Head of caudate nucleus (tissue), 42 donors: ENCODE data around the gene PRAMEF5.
"Not testable (repeated sequence)": the region's sequence is repeated elsewhere in the genome, so short reads cannot be mapped to it uniquely, and the experiment has no call there.

Experiments
- DNase-seq, 42 donors: peaks; one replicate each; pipeline versions ENCODE4 v3.0.0 to v3.0.0-alpha.2; 2020 to 2021; ENCODE audit warnings: mixed read lengths in 7 of 42
- intact Hi-C: fragments of 100-400 bp; cut with DNase I; formaldehyde crosslinking; loops from one replicate; pipeline ENCODE4 v1.15.0; 2022

PRAMEF5 gene

GRCh38 chr1:13253898-13254297, at the start of gene PRAMEF5:
Gene PRAMEF5, plus strand, starts transcription at chr1:13254198. Its CDS starts 5,071 bp downstream, at chr1:13259269.
- intact Hi-C loops, DNase-seq: not testable (repeated sequence)

GRCh38 chr1:13208712-13209111, 45.3 kb upstream of the PRAMEF5 start:
- intact Hi-C loops = not testable (repeated sequence)

GRCh38 chr1:13216619-13217018, 37.4 kb upstream of the PRAMEF5 start:
- intact Hi-C loops, DNase-seq: not testable (repeated sequence)

More at GRCh38 chr1:13208712-13209111, 45.3 kb upstream of the PRAMEF5 start:
- not testable (repeated sequence) for DNase-seq

- DNase-seq, intact Hi-C loops: not testable (repeated sequence)
Observed at GRCh38 chr1:13219203-13219602, 34.8 kb upstream of the PRAMEF5 start.

- DNase-seq, intact Hi-C loops: not testable (repeated sequence)
Observed at GRCh38 chr1:13222788-13223187, 31.2 kb upstream of the PRAMEF5 start.

- DNase-seq = peak in 6 of 42 donors; percentile 0 to 33 (median 12)
- intact Hi-C loops = no loop called here
Observed at GRCh38 chr1:13224480-13225060, 29.4 kb upstream of the PRAMEF5 start.

- DNase-seq = peak in 5 of 42 donors; percentile 5 to 25 (median 12)
- intact Hi-C loops = not testable (repeated sequence)
Observed at GRCh38 chr1:13225675-13226204, 28.3 kb upstream of the PRAMEF5 start, which contains the start of gene PRAMEF18. Gene PRAMEF18, minus strand, starts transcription at chr1:13226154. Its CDS starts 48 bp downstream, at chr1:13226106.

GRCh38 chr1:13227271-13228055, 26.5 kb upstream of the PRAMEF5 start:
- intact Hi-C loops = not testable (repeated sequence)
- DNase-seq = peak in 7 of 42 donors; percentile 0 to 31 (median 6)

GRCh38 chr1:13228343-13228781, 25.6 kb upstream of the PRAMEF5 start:
- intact Hi-C loops = no loop called here
- peak in 19 of 42 donors; percentile 6 to 71 (median 31) for DNase-seq

GRCh38 chr1:13230096-13230495, 23.9 kb upstream of the PRAMEF5 start:
- peak in 5 of 42 donors; percentile 3 to 30 (median 11) for DNase-seq
- intact Hi-C loops = not testable (repeated sequence)

- intact Hi-C loops = not testable (repeated sequence)
- peak in 7 of 42 donors; percentile 1 to 34 (median 8) for DNase-seq
Observed at GRCh38 chr1:13230601-13231000, 23.4 kb upstream of the PRAMEF5 start.

- peak in 5 of 42 donors; percentile 0 to 42 (median 5) for DNase-seq
Observed at GRCh38 chr1:13231061-13231750, 22.8 kb upstream of the PRAMEF5 start.

GRCh38 chr1:13232056-13232455, 21.9 kb upstream of the PRAMEF5 start:
- intact Hi-C loops = not testable (repeated sequence)
- DNase-seq = peak in 3 of 42 donors; percentile 1 to 38 (median 33)

More at GRCh38 chr1:13231061-13231750, 22.8 kb upstream of the PRAMEF5 start:
- intact Hi-C loops = not testable (repeated sequence)

- peak in 6 of 42 donors; percentile 0 to 41 (median 20) for DNase-seq
- intact Hi-C loops = not testable (repeated sequence)
Observed at GRCh38 chr1:13234057-13234456, 19.9 kb upstream of the PRAMEF5 start.

GRCh38 chr1:13237572-13237971, 16.4 kb upstream of the PRAMEF5 start:
- intact Hi-C loops = not testable (repeated sequence)
- peak in 5 of 42 donors; percentile 1 to 42 (median 7) for DNase-seq

GRCh38 chr1:13239633-13240032, 14.4 kb upstream of the PRAMEF5 start:
- DNase-seq = peak in 2 of 42 donors; percentile 5 to 29
- intact Hi-C loops = not testable (repeated sequence)

- DNase-seq = peak in 2 of 42 donors; percentile 23 to 30
- intact Hi-C loops = not testable (repeated sequence)
Observed at GRCh38 chr1:13243536-13244263, 10.3 kb upstream of the PRAMEF5 start.
